NCI-H128 (cell line): ENCODE measurements around the gene EXT2.

Experiments
- DNase-seq: peaks from one replicate; lab custom pipeline; 2025; ENCODE audit not compliant: unreplicated experiment; lab: John Stamatoyannopoulos, UW

Gene EXT2

GRCh38 chr11:44083906-44084305, 11.6 kb upstream of the EXT2 start:
- DNase-seq, result no peak

DNA sequence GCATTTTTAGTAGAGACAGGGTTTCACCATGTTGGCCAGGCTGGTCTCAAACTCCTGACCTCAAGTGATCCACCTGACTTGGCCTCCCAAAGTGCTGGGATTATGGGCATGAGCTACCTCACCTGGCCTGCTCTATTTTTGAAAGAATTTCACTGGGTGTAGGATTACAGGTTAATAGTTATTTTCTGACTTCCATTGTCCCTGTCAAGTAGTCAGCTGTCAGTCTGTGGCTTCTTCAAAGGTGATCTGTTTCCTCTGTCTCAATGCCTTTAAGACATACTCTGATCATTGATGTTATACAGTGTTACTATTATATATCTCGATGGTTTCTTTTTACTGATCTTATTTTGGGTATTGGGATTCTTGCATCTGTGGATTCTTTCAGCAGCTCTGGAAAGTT, 10.1 kb upstream of the EXT2 start:
- no peak for DNase-seq

DNA sequence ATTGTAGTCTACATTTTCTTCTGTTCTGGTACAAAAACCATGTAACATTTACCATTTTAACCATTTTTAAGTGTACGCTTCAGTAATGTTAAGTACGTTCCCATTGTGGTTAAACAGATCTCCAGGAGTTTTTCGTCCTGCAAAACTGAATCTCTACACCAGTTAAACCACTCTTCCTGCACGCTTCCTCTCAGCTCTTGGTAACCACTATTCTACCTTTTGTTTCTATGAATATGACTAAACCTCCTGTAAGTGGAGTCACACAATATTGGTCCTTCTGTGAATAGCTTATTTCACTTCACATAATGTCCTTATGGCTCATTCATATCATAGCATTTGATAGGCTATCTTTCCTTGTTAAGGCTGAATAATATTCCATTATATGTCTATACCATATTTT, 7.1 kb upstream of the EXT2 start:
- no peak for DNase-seq

DNA sequence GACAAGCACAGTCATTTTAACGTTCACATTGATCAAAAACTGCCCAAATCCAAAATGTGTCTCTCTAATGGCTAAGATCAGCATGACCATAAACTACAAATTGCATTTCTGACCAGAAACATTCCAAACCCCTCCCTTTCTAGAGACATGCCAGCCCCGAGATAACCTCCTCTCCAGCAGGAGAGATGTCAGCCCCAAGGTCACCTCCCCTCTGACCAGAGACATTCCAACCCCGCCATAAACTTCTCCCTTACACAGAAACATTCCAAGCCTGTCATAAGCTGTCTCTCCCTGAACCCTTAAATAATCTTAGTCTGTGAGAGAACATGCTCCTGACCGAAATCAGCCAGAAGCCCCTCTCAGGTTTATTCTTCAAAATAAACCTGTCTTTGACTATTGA, 6.6 kb upstream of the EXT2 start:
- no peak for DNase-seq

DNA sequence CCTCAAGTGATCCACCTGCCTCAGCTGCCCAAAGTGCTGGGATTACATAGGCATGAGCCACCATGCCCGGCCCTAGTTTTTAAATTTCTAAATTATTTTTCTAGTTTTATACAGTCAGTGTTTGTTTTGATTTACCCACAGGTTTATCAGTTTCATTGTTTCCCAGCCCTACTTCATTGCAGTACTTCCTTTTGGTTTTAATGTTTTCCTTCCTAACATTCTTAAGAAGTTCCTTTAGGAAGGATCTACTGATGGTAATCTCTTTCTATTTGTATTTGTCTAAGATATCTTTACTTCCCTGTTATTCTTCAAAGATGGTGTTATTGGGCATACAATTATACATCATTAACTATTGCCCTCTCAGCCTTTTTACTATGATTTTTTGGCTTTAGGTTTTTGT, 4.9 kb upstream of the EXT2 start:
- DNase-seq, result no peak

DNA sequence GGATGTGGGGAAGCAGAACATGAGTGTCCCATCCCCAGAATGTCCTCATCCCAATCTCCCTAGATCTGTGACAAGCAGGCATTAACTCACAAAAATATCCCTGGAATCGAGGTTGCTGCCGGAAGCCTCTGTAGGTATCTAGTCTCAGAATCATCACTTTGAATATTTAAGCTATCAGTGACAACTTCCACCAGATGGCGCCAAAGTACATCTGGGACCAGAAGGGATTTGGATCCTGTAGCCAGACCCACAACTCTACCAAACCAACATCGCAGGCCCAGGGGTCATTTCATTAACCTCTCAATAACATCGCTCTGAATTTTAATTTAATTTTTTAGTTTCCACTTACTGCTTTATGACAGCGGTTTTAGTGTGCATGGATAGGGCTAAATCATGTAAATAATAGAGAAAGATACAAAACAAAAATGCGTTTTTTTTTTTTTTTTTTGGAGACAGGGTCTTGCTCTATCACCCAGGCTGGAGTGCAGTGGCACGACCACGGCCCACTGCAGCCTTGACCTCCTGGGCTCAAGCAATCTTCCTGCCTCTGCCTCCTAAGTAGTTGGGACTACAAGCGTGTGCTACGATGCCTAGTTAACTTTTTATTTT, 1.1 kb upstream of the EXT2 start:
- peak; percentile 67 for DNase-seq

DNA sequence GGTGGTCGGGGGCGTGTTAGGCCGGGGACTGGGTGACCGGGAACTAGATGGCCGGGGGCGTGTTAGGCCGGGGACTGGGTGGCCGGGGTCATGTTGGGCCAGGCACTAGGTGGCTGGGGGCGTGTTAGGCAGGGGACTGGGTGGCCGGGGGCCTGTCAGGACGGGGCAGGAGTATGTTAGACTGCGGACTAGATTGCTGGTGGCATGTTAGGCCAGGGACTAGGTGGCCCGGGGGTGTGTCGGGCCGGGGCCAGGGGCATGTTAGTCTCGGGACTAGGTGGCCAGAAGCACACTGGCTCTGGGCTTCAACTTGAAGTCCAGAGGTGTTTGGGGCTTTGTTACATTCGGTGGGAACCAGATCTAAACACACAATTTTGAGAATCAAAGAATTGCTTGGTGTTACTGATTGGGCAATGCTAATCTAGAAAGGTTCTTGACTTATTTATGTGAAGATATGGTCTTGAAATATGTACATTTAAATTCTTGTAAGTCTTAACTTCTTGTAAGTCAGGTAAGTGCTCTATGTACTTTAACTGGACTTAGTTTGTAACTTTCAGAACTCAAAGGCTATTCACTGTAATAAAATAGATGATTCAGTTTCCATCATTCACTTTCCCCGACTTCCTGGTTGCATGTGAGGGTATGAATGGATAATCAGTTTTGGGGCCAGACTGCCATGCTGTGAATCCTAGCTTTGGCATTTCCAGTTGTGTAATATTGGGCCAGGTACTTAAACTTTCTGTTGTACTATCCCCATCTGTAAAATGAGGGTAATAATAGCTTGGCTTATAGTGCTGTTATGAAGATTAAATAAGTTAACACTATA, 1.1 kb downstream of the EXT2 start:
- DNase-seq, result no peak

DNA sequence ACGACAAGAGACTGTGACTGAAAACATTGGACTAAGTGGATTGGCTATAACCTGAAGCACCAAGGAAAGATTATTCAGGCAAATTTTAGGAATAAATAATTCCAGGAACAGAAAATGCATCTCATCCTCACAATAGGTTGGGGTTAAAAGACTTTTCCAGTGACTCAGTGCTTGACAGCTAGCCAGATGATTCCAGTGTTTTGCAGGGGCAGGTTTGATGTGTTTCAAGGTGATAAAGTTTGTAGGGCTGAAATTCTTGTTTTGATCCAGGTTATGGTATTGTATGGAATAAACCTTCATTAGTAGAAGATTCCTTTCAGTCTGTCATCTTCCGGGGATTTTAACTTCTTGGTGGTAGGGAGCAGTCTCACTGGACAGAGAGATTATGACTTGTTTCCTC, 2.3 kb downstream of the EXT2 start:
- DNase-seq, result no peak

DNA sequence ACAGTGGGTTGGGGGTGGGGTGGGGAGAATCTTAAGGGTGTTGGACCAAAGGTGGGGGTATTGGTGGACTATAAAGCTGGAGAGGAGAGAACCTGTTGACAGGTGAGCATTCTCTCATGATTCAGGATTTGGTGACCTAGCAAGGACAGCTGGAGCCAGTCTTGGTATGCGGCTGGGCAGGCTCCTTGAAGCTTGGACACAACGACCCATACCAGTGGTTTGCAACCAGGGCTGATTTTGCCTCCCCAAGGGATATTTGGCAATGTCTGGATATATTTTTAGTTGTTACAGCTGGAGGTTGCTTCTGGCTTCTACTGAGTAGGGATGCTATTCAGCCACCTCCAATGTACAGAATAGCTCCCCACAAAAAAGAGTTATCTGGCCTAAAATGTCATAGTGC, 5.6 kb downstream of the EXT2 start:
- DNase-seq, result no peak

- no peak for DNase-seq
Observed at GRCh38 chr11:44104481-44105294, 9.2 kb downstream of the EXT2 start.

DNA sequence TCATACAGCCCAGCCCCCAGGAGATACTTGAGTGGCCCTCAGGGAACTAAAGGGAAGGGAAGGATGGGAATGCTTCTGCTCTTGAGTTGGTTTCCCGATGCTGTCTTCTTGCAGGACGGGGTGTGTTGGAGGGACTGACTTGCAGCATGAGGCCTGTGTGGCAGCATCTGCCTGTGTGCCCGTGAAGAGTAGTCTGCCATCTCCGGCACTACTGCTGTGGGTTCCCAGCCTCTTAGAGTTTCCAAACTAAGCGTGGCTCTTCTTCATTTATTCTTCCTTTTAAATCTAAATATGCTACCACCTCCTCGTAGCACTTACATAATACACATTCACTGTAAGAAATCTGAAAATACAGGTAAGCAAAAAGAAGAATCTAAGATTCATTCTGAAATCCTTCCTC, 12.8 kb downstream of the EXT2 start:
- no peak for DNase-seq

GRCh38 chr11:44110231-44110679, 14.8 kb downstream of the EXT2 start:
- peak; percentile 26 for DNase-seq

GRCh38 chr11:44112091-44112821, 16.8 kb downstream of the EXT2 start:
- no peak for DNase-seq

- no peak for DNase-seq
Observed at GRCh38 chr11:44113018-44113417, 17.5 kb downstream of the EXT2 start.

- DNase-seq, result no peak
Observed at GRCh38 chr11:44113572-44113971, 18.1 kb downstream of the EXT2 start.

- no peak for DNase-seq
Observed at GRCh38 chr11:44116234-44116830, 20.9 kb downstream of the EXT2 start.

- DNase-seq, result no peak
Observed at GRCh38 chr11:44120169-44120568, 24.7 kb downstream of the EXT2 start.

DNA sequence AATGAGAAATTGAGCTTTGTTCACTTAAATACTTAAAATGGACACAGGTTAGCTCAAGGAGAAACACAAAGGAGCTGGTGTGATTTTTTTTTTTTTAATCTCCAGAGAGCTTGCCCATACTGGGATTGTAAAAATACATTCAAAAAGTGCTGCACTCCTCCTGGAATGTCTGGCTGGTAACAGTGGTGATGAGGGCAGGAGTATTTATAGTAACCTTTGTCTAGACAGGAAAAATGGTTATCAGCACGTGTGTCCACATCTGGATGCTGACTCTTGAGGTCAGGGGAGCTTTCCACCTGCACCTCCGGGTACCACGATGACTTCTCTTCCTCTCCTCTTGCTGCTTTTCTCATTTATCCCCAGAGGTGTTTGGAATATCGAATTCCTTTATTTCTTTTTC, 30.1 kb downstream of the EXT2 start:
- DNase-seq, result no peak

GRCh38 chr11:44126304-44126703, 30.8 kb downstream of the EXT2 start:
- no peak for DNase-seq

- no peak for DNase-seq
Observed at GRCh38 chr11:44127130-44127529, 31.7 kb downstream of the EXT2 start.

DNA sequence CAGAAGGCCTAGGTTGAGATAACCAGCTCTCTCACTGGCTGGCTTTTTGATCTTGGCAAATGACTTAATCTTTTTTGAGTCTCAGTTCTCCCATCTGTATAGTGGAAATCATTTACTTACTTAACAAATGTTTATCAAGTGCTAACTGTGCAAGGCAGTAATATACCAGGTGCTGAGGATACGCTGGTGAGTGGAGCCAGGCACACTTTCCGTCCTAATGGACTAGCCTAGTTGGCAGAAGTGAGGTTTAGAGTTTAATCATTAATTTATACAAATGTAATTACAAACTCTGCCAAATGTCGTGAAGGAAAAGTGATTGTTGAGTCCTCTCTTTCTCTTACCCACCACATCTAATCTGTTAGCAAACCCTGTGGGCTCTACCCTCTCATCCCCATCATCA, 33.3 kb downstream of the EXT2 start:
- DNase-seq, result no peak
